NCI-H2081 treated with DMSO at 0.1 percent for 48 hours (cell line): ENCODE results near the gene AKAP9.
"Not testable (repeated sequence)": the region's sequence is repeated elsewhere in the genome, so short reads cannot be mapped to it uniquely, and the experiment has no call there.

Experiments
- DNase-seq: peaks from one replicate; lab custom pipeline; 2025; lab: John Stamatoyannopoulos, UW

The AKAP9 gene

DNA sequence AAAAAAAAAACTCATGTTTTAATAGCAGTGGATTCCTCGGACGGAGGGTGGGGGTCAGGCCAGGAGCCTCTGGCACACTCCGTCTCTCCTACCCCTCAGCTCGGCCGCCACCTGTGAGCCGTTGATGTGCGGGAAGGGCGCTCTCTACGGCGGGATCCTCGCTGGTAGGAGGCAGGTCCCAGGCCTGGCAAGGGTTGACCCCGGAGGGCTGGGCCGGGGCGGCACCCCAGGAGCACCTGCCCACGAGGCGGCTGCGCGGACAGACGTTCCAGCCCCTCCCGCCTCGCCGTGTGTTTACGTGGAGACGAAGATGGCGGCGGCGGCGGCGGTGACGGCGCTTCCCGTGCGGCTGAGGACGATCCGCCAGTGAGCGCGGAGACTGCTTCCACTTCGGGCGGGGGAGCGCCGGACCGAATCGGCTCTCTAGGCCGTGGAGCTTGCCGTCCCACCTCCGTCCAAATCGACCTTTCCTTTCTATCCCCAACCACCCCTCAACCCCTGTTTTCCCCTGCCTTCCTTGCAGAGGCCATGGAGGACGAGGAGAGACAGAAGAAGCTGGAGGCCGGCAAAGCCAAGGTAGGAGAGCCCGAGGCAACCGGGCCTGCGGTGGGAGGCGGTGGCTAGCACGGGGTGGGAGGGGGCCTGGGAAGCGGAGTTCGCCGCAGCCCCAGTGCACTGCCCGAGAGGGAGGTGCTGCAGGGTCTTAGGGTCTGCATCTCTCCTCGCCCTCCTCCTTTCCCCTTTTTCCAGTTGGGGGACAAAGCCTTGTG is at the start of gene AKAP9:
AKAP9 (plus strand) TSS at position 291 of the 770 bp plus-strand sequence; CDS start at position 529, 238 bp downstream.
- peak; percentile 30 for DNase-seq

DNA sequence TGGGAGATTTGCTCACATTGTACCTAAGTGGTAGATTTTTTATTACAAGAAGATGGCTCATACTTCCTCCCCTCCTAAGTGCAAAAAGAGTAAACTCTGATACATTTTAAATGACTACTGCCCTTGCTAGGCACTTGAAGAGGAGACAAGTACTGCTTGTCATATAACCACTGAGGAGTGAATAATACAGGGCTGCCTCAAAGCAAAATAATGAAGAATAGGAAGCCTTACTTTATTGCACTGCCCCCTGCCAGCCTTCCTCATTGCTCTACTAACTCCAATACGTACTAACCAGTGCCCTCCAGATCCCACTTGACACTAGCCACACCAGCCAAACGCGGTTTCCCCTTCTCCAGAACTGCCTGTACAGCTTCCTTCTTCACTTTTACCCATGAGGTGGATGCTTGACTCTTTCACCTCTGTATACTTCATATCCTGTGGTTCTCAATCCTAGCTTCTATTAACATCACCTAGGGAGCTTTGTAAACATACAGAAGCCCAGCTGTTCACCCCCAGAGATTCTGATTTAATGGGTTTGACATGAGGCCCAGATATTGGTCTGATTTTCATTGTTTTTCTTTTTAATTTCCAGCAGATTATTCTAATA is 48.5 kb upstream of the AKAP9 start:
- DNase-seq: no peak

DNA sequence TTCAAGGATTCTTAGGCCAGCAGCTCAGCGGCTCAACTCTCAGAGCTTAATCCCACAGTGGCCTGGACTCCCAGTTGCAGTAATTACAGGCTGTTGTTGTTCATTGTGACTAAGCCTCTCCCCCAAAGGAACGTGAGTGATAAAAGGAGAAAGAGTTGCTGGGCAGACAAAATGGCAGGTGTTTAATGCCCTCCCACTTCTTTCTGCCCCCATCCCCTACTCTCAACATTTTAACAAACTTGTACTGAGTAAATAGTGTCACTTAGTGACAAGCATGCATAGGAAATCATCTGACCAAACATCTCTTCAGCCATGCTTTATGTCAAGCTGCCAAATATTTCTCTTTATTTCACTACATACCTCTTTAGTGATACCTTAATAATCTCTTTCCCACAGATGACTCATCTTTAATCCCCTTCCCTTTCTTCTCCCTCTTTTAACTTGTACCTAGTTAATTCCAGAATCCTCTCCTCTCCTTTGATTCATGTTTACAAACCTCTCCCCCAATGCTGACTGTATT is 47.8 kb upstream of the AKAP9 start:
- no peak for DNase-seq

DNA sequence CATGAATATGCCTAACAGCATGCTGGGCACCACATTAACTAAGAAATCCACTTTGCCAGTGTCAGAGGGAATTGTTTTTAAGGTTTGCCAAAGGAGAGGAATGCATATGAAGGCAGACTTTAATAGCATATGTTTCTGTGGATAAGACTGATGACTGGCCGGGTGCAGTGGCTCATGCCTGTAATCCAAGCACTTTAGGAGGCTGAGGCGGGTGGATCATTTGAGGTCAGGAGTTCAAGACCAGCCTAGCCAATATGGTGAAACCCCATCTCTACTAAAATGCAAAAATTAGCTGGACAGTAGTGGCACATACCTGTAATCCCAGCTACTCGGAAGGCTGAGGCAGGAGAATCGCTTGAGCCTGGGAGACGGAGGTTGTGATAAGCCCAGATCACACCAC is 47.0 kb upstream of the AKAP9 start:
- DNase-seq: not testable (repeated sequence)

DNA sequence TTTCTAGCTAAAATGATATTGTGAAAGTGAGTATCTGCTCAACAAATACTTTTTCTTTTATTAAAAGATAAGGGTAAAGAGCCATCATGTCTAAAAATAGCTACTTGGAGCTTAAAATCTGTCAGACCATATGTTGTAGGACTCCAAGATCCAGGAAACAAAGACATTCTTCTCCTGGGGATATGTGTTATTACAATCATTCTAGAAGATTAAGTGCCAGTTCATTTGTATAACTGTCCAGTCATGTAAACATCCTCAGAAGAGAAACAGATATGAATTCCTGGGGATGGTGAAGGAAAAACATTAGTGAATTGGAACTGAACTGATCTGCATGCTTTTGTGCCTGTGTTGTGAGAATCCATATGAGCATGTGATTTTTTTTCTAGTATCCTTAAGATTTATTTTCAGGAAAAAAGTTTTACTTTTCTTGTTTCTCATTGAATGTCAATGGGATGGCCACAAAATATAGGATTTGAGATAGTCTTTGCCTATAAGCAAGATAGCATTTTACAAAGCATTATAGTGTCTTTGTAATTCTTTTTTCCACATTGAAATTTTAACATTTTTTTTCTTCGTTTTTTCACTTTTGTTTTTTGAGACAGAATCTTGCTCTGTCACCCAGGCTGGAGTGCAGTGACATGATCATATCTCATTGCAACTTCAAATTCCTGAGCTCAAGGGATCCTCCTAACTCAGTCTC is 45.7 kb upstream of the AKAP9 start:
- no peak for DNase-seq

DNA sequence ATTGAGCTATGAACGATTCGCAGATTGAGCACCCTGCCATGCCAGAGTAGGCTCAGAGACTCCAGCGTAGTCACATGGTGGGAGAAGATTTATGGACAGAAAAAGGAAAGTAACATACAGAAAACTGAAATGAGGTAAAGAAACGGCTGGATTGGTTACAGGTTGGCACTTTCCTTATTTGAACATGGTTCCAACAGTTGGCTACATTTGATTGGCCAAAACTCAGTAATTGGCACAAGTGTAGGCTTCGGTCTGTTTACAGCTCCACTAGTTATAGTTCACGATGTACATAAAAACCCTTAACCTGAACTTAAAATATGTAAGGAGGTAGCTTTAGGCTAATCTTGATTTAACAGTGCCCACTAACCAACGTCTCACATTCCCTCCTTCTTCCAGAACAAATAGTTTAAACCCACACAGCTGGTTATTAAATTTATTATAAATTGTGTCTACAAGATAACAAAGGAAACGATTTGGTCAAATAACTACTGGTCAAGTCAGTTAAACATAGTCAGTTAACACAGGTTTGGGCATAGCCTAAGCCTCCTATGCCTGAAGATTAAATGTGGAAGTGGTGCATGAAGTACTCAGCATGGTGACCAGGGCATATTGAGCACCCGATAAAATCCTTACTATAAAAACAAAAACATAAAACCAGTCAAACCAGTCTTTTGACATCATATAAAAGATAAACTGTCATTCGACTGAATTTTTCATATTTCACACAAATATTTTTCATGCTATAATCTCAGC is 42.2 kb upstream of the AKAP9 start:
- no peak for DNase-seq

DNA sequence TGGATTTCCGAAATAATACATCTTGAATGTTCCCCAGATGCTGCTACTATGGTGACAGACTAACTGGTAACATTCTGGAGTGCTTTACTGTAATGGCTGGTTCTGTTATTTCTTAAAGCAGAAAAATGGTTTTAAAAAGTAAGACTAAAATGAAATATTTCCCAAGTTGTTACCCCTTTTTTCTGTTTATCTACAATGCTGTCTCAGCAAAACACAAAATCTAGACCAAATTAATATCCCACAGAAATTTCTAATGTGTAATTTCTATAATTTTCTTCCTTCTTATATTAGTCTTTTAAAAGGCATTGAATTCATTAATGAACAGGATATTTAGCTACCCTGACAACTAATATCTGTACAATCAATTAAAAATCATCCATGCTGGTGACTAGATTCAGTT is 41.1 kb upstream of the AKAP9 start:
- no peak for DNase-seq

DNA sequence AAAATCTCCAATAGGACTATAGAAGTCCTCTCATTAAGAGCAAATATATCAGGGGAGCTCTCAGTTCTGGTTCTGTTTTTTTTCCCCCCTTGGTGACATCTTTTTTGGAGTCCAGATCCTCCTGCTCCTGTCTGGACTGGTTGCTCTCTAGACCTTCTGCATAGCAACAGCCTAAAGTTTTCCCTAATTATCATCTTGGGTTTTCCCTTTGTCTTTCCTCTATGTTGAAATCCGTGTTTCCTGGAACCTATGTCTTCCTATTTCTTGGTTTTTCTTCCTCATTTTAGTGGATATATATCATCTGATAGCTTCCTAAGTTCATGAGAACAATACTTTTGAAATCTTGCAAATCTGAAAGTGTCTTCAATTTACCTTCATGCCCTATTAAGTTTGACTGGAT is 30.5 kb upstream of the AKAP9 start:
- no peak for DNase-seq

DNA sequence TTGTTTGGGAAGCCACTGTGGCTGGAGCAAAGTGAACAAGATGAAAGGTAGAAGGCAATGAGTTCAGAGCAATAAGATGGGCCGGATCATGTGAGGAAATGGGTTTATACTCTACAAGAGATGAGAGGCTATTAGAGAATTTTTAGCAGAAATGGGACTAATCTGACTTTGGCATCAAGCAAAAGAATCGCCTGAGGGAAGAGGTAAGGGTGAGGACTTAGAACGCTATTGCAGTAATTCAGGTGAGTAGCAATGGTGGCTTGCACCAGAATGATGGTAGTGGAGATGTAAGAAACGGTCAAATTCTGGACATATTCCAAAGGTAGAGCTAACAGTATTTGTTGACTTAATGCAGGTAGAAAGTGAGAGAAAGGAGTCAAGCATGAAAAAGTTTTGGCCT is 29.5 kb upstream of the AKAP9 start:
- no peak for DNase-seq

DNA sequence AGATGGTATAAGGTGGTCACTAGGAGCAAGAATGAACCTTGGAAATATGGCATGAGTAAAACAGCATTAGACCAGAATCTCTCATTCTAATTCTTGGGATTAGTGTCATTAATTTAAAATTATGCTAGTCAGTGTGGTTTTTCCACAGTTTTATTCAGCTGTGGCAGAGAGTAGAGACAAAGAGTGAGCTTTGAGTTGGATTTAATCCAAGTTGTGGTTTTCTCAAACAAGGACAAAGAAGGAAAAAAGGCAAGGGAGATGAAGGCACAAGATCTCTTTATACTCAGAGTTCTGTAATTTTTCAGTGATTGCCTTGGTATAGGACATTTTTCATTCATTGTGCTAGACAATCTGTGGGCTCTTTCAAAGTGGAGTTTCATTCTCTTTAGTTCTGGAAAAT is 28.2 kb upstream of the AKAP9 start:
- DNase-seq: no peak

DNA sequence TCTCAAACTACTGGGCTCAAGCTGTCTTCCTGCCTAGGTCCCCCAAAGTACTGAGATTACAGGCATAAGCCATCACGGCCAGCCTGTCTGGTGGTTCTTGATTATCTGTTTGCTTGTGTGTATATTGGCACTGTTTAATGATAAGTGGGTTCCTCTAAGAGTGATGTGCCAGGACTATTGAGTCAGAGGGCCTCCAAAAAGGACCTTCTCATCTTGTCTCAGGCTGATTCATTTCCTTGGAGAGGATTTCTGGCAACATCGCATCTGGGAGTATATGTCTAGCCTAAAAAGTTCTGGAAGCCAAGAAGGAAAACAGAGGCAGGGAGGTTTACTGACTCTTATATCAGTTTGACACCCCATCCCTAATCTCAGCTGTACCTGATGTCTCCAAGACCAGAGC is 27.1 kb upstream of the AKAP9 start:
- DNase-seq: no peak

DNA sequence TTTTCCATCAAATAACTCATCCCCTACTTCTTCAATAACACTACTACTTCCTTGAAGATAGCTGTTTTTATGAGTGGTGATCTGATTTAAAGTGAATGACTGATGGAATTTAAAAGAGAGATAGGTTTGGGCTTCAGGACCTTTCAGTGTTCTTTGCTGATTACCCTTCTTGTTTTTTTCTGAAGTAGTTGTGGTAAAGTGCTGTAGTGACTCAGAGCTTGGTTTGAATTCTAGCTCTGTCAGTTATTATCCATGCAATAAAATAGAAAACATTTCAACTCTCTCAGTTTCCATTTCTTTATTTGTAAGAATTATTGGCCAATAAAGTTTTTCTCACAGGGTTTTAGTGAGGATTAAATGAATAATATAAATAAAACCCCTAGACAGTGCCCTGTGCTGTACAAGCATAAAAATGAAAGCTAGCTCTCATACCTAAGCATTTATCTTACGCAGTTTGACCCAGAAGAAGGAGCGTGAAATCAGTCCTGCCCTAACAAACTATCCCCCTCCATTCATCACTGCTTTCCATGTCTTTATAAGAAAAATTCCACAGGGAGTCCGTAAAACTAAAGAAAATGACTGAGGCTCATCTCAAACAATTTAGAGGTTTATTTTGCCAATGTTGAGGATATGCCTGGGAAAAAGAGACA is 25.1 kb upstream of the AKAP9 start:
- DNase-seq: no peak

DNA sequence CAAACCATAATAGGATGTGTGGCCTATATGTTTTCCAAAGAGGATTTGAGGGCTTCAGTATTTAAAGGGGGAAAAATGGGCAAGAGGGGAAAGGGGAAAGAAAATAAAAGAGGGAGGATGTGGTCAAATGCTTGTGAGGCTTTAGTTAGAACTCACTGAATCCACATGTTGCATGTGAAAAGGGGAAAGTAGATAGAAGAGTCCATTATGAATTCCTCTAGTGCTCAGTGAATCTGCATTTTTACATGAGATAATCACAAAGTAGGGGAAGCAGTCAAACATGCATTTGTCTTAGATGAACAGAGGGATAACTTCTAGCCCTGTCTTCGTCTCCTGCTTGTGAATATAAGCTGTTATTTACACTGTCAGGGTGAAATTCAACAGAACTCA is 24.6 kb upstream of the AKAP9 start:
- DNase-seq: no peak

DNA sequence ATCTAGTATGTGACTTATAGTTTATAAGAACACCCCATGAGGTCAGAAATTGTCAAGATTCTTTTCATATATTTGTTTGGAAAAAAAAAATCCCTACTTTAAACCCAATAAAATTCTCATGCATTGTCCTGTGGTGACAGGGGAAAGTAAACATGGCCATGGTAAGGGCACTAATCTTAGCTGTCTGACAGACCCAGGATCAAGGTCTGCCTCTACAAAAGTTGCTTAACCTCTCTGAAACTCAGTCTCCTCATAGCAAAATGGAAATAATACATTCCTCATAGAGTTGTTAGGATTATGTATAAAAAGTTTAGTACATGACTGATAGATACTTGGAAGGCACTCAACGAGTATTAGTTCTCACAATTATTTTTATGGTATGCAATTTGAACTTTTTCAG is 22.3 kb upstream of the AKAP9 start:
- DNase-seq: no peak

DNA sequence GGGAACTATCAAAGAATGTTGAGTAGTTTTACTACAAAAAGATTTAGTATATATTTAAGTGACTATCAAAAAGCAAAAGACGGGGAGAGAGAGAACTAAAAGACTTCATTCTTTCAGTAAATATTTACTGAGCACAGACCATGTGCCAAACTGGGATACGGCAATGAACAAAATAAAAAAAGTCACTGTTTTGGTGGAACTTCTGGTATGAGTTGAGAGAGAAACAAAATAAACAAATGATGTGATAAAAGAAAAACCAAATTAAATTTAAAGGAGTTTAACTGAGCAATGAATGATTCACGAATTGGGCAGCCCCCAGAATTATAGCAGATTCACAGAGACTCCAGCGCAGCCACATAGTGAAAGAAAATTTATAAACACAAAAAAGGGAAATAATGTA is 17.8 kb upstream of the AKAP9 start:
- no peak for DNase-seq

DNA sequence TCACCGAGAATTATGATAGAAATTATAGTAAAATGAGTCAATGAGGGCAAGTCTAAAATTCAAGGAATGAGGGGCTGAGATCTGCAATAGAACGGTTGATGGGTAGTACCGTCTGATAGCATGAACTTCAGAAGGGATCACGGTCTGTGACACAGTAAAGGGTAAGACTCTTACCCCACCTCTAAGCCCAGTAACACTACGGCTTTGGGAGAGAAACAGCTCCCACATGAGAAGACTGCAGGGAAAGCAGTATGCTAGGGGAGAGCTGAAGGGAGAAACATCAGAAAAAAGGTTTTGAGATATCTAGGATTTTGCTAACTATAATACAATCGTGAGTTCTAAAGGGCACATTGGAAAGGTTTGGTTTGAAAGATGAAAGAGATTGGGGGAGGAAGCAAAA is 12.8 kb upstream of the AKAP9 start:
- DNase-seq: no peak

DNA sequence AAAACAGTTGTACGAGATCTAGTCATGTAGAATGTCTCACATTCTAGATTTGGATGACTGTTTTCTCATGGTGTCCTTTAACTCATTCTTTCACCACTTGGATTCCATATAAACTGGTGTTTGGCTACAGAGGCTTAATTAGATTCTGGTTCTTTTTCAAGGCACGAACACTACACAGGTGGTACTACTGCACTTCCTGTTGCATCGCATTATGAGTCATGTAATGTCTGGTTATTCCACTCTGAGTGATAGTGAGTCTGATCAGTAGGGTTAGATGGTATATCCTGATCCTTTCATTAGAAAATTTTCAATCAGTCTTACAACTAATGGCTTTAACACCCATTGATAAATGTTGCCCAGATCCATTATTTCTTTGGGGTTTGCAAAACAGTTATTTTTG is 11.2 kb upstream of the AKAP9 start:
- no peak for DNase-seq

DNA sequence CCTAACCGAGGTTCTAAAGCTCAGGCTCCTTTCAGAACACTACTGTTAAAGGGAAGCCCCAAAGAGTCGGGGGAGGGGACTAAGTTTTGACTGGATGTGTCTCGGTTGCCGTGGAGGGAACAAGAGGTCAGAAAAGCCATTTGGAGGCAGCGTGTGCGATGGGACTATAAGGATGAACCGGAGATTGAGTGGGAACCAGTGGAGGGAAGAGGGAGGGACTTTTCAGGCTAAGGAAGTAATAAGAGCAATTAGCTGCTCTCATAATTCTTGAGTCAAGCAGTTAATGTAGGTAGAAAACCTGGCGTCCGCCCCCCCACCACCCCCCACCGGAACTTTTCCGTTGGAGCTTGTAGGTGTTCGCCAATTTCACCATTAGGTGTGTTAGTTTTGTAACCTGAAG is 491 bp upstream of the AKAP9 start:
- DNase-seq: peak; percentile 26

DNA sequence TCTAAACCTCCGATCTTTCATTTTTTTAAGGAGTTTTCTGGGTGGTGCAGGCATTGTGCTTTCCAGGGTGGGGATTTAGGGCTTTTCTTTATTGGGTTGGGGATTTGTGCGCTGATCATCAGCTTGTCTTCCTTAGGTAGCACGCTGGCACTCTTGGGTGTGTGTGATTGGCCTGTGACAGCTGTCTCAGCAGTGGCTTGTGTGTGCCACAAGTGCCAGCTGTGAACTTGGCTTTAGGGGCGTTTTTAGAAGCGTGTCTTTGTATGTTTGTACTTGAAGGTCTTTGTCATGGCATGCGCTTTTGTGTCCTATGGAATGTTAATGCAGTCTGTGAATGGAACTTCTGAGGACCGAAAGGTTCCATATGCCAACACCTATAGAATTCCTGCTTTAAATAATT is 788 bp downstream of the AKAP9 start:
- no peak for DNase-seq

DNA sequence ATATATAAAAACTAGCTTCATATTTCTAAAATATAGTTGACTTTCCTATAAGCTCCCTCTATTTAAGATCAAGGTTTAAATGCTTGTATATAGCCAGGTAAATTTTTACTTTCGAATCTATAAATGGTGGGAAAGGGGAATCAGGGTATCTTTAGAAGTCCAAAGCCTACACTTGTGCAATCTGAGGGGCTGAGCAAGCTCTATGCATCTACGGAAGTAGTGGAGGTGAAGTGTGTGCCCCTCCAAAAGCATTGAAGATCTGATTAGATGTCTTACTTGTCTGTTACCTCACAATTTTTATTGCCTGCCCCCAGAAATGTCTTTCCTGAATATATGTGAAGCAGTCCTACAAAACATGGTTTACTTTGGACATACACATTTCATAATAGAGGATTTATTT is 1.6 kb downstream of the AKAP9 start:
- DNase-seq: no peak

DNA sequence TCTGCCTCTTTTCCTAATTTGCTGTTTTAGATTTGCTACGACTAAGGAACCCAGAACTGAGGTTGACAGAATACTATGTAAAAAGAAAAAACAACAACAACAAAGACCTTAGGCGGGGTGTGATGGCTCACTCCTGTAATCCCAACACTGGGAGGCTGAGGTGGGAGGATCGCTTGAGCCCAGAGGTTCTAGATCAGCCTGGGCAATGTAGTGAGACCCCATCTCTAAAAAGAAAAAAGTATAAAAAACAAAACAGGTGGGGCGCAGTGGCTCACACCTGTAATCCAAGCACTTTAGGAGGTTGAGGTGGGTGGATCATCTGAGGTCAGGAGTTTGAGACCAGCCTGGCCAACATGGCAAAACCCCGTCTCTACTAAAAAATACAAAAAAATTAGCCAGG is 4.3 kb downstream of the AKAP9 start:
- DNase-seq: not testable (repeated sequence)

DNA sequence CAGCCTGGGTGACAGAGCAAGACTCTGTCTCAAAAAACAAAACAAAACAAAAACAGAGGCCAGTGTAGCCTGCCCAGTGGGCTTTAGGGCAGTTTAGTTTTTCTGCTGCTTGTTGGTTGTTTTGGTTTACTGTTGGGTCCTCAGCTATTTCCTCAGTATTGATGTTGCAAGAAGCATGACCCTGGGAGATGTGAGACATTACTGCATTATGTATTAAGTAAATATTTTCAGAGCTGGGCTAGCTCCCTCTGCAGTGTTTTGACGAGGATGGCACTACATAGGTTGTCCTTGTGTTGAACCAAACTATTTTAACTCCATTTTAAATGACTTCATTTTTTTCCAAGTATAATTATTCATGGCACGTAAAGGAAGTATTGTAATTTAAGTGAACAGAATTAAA is 4.8 kb downstream of the AKAP9 start:
- no peak for DNase-seq
